ENCODE measurements around the gene AFF3. TPM values are rescaled to one million over a fixed set of nuclear protein-coding genes. Genes with fewer than 3 reads are reported as not detected.

The AFF3 gene
- total and polyA plus RNA-seq, 2 donors (not counting 3 experiments of a cell fraction or from before 2014, with no cell fraction given), result 0.06 to 0.07 TPM

DNA sequence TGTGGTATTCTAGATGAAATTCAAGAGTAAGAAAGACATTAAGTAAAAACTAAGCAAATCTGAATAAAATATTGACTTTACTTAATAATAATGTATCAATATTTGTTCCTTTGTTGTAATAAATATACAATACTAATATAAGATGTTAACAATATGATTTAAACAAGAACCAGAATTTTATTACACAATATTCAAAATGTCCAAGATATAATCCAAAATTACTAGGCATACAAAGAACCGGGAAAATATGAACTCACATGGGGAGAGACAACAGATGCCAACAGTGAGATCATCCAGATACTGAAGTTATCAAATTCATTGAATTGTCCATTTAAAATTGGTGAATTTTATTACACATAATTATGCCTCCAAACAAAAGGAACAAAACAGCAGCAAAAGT, 286.3 kb downstream of the AFF3 start:
- H3K4me1 ChIP-seq (ENCODE audit: control insufficient read depth, extremely low read depth, insufficient read depth, low read length), result peaks cover 6% of the 10 kb centered on the region
- CTCF ChIA-PET, result no interaction called here
- H3K4me3 ChIP-seq (replicated peaks in 1 of 3; ENCODE audit: insufficient read depth in 1 of 3, low read depth in 1 of 3, low read length in 3 of 3), result no peak overlapping the region
- intact Hi-C loops (cut with micrococcal nuclease) (no loop called here), dilution Hi-C loops (cut with MboI; ENCODE audit: extremely low pct_ligation_motif_present, low sequenced_read_pairs) (no loop called here)
- H3K9ac ChIP-seq (replicated peaks; ENCODE audit: extremely low read depth, insufficient read depth, low read length), result no peak overlapping the region
- H3K9me1 ChIP-seq (replicated peaks; ENCODE audit: control insufficient read depth, extremely low read depth, insufficient read depth, low read length), result no peaks in the 10 kb centered on the region
- DNase-seq (ENCODE audit: low read depth, low spot score) (no peak), FAIRE-seq (no peak)
- H3K4me2 ChIP-seq (ENCODE audit: insufficient read depth, low read length), result no peak overlapping the region
- TF ChIP-seq POLR2AphosphoS5 (IDR thresholded peaks at IDR 0.05; ENCODE audit: insufficient read depth, low read depth, low read length), result no peak
- no peak overlapping the region for H2AFZ ChIP-seq (ENCODE audit: low read depth, low read length)
- POLR2A ChIA-PET, result no interaction called here
- H4K20me1 ChIP-seq (replicated peaks; ENCODE audit: control insufficient read depth, extremely low read depth, insufficient read depth, low read length), result no peaks in the 10 kb centered on the region
- H3K79me2 ChIP-seq (ENCODE audit: control insufficient read depth, insufficient read depth, low read length), result no peaks in the 10 kb centered on the region
- no peaks in the 10 kb centered on the region for H3K9me3 ChIP-seq (replicated peaks; ENCODE audit: control insufficient read depth, insufficient read depth, low read length)
- peaks cover 0 to 1% of the 10 kb centered on the region in 2 experiments for H3K27me3 ChIP-seq (ENCODE audit: control insufficient read depth in 2 of 2, insufficient read depth in 2 of 2, low read length in 2 of 2)
- no TSS peak for BruUV-seq (replicated peaks)
- H3K27ac ChIP-seq (ENCODE audit: insufficient read depth, low read depth, low read length), result no peak overlapping the region
- H3K36me3 ChIP-seq (ENCODE audit: control insufficient read depth in 2 of 2, extremely low read depth in 1 of 2, insufficient read depth in 2 of 2, low read length in 2 of 2), result no peaks in the 10 kb centered on the region

DNA sequence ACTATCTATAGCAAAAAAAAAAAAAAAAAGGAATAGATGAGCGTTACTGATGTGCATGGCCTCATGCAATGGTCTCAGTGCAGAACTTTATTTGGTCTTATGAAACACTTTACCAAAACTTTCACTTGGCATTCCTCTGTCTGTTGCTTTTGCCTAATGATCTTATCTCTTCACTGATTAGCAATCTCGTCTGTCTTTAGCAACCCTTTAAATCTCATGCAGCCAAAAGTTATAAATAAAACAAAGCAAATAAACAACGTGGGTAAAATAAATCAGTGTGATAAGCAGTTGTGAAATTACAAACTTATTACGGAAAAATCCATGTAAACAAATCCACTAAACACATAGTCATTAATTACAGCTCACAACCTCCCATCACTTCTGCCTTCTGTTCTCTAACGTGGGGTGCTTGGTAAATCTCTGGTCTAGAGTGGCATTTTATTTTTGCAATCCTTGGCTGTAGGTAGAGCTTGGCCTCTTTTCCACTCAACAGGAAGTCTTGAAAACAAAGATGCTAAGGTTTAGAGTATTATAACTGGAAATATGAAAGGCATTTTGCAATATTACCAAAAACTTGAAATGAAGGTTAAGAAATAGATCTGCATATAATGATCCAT, 288.0 kb downstream of the AFF3 start:
- Histone ChIP-seq H3K79me2 (ENCODE audit: control insufficient read depth, insufficient read depth, low read length) (no peaks in the 10 kb centered on the region), H2AFZ (ENCODE audit: low read depth, low read length) (no peak overlapping the region), H3K36me3 (ENCODE audit: control insufficient read depth in 2 of 2, extremely low read depth in 1 of 2, insufficient read depth in 2 of 2, low read length in 2 of 2) (no peaks in the 10 kb centered on the region), H3K27me3 (ENCODE audit: control insufficient read depth in 2 of 2, insufficient read depth in 2 of 2, low read length in 2 of 2) (peaks cover 0 to 1% of the 10 kb centered on the region in 2 experiments), H3K9me1 (replicated peaks; ENCODE audit: control insufficient read depth, extremely low read depth, insufficient read depth, low read length) (no peaks in the 10 kb centered on the region), H3K27ac (ENCODE audit: insufficient read depth, low read depth, low read length) (no peak overlapping the region), H3K9me3 (replicated peaks; ENCODE audit: control insufficient read depth, insufficient read depth, low read length) (no peaks in the 10 kb centered on the region), H4K20me1 (replicated peaks; ENCODE audit: control insufficient read depth, extremely low read depth, insufficient read depth, low read length) (no peaks in the 10 kb centered on the region), H3K4me2 (ENCODE audit: insufficient read depth, low read length) (no peak overlapping the region), H3K9ac (replicated peaks; ENCODE audit: extremely low read depth, insufficient read depth, low read length) (no peak overlapping the region), H3K4me3 (replicated peaks in 1 of 3; ENCODE audit: insufficient read depth in 1 of 3, low read depth in 1 of 3, low read length in 3 of 3) (no peak overlapping the region), H3K4me1 (ENCODE audit: control insufficient read depth, extremely low read depth, insufficient read depth, low read length) (no peaks in the 10 kb centered on the region)
- BruUV-seq (replicated peaks), result no TSS peak
- intact Hi-C loops (cut with micrococcal nuclease) (no loop called here), dilution Hi-C loops (cut with MboI; ENCODE audit: extremely low pct_ligation_motif_present, low sequenced_read_pairs) (no loop called here)
- ChIA-PET CTCF (interaction anchor here (1.2 kb wide), 1 partner anchor 35 kb away, joined by 3 read pairs; no protein-coding TSS in a partner anchor), POLR2A (no interaction called here)
- FAIRE-seq, result no peak
- TF ChIP-seq EZH2 (IDR thresholded peaks at IDR 0.05; ENCODE audit: borderline replicate concordance, low read depth, low read length, severe bottlenecking), result no peak
- no peak for TF ChIP-seq JUN (IDR thresholded peaks at IDR 0.05; ENCODE audit: borderline replicate concordance, insufficient read depth, insufficient read length, low read depth)
- TF ChIP-seq POLR2AphosphoS5 (IDR thresholded peaks at IDR 0.05; ENCODE audit: insufficient read depth, low read depth, low read length), result no peak
- TF ChIP-seq POLR2A (IDR thresholded peaks at IDR 0.05; ENCODE audit: low read depth, low read length), result no peak
- no peak for TF ChIP-seq FOS (IDR thresholded peaks at IDR 0.05; ENCODE audit: borderline replicate concordance, insufficient read depth, low read length)
- no peak for TF ChIP-seq MYC (IDR thresholded peaks at IDR 0.05; ENCODE audit: low read depth, low read length)
- no peak for TF ChIP-seq GATA2 (IDR thresholded peaks at IDR 0.05; ENCODE audit: insufficient read depth, insufficient read length, low read depth, low read length)
- TF ChIP-seq, protein P1, sequence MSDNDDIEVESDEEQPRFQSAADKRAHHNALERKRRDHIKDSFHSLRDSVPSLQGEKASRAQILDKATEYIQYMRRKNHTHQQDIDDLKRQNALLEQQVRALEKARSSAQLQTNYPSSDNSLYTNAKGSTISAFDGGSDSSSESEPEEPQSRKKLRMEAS (IDR thresholded peaks at IDR 0.05; ENCODE audit: insufficient read depth, insufficient read length), result no peak
- TF ChIP-seq, protein P2, sequence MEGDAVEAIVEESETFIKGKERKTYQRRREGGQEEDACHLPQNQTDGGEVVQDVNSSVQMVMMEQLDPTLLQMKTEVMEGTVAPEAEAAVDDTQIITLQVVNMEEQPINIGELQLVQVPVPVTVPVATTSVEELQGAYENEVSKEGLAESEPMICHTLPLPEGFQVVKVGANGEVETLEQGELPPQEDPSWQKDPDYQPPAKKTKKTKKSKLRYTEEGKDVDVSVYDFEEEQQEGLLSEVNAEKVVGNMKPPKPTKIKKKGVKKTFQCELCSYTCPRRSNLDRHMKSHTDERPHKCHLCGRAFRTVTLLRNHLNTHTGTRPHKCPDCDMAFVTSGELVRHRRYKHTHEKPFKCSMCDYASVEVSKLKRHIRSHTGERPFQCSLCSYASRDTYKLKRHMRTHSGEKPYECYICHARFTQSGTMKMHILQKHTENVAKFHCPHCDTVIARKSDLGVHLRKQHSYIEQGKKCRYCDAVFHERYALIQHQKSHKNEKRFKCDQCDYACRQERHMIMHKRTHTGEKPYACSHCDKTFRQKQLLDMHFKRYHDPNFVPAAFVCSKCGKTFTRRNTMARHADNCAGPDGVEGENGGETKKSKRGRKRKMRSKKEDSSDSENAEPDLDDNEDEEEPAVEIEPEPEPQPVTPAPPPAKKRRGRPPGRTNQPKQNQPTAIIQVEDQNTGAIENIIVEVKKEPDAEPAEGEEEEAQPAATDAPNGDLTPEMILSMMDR (IDR thresholded peaks at IDR 0.05; ENCODE audit: extremely low read depth in 1 of 2, insufficient read depth in 1 of 2, low read depth in 1 of 2, low read length in 2 of 2), result no peak
- DNase-seq (ENCODE audit: low read depth, low spot score), result no peak
